Smooth muscle cell of bladder (primary cell): Measurements from ENCODE around the gene PARD6B. TPM values are rescaled to one million over a fixed set of nuclear protein-coding genes. Genes with fewer than 3 reads are reported as not detected.

Experiments used
- total RNA-seq: library from RNA; depleted of rRNA; stranded (reverse); fragments of >200 nt; gene quantifications from 2 replicates; pipeline ENCODE4 v1.2.3, GENCODE V29; 2014

Gene PARD6B
- total RNA-seq: 0.37 and 1.00 TPM in 2 replicates

GRCh38 chr20:50731055-50731929, at the start of gene PARD6B:
Gene PARD6B (plus strand): TSS chr20:50731580. CDS start chr20:50731787, 207 bp downstream.

GRCh38 chr20:50690650-50691572, 40.5 kb upstream of the PARD6B start, which contains the start of gene RIPOR3:
Gene RIPOR3 (minus strand): TSS chr20:50691542. CDS start chr20:50691128, 414 bp downstream.

GRCh38 chr20:50794846-50795634, 63.7 kb downstream of the PARD6B start, which contains the start of gene BCAS4:
Gene BCAS4 (plus strand): TSS chr20:50795061. CDS start chr20:50795084, 23 bp downstream.

Other genes with a start within 250 kb of the PARD6B start
- gene PTPN1, start 221.2 kb upstream of the PARD6B start, total RNA-seq: 23.4 and 25.5 TPM in 2 replicates
- gene RIPOR3, start 40.0 kb upstream of the PARD6B start, total RNA-seq: 21.7 and 37.7 TPM in 2 replicates
- 11.1 and 11.7 TPM in 2 replicates for gene BCAS4, start 63.5 kb downstream of the PARD6B start, total RNA-seq
- 20.2 and 21.5 TPM in 2 replicates for gene ADNP, start 199.9 kb downstream of the PARD6B start, total RNA-seq
- gene DPM1, start 227.0 kb downstream of the PARD6B start, total RNA-seq: 63.6 and 64.6 TPM in 2 replicates
- gene MOCS3, start 227.2 kb downstream of the PARD6B start, total RNA-seq: 7.3 and 8.7 TPM in 2 replicates